Measurements from ENCODE around the gene L3MBTL4. TPM values are rescaled to one million over a fixed set of nuclear protein-coding genes. Genes with fewer than 3 reads are reported as not detected.

The L3MBTL4 gene
- total RNA-seq, 3 donors from 2014 or later: 7.8 to 23.0 (median 19.7) TPM

DNA sequence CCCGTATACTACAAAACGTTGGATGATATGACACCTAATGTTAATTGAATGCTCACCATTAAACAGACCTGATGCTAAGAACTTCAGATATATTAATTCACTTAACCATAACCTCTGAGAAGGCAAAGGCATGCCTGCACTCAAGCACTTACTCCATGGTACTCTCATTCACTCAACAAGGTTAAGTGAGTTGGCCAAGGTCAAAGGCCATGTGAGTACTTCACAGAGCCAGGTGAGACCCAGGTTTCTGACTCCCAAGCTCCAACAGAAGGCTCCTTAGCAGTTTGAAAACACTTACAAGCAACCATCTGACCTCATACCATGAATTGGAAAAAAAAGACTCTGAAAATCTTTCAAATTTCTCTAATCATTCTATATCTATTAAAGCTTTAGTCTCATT is 198.8 kb downstream of the L3MBTL4 start:
- Histone ChIP-seq H3K4me1 (no peaks in the 10 kb centered on the region), H3K9me3 (no peaks in the 10 kb centered on the region), H3K27ac (no peak overlapping the region), H3K27me3 (no peaks in the 10 kb centered on the region), H3K4me3 (no peak overlapping the region), H3K36me3 (no peaks in the 10 kb centered on the region)
- DNase-seq (ENCODE audit: low spot score in 2 of 2): no peak
- intact Hi-C loops (cut with DNase I; ENCODE audit: low total_unique reads): no loop called here
- TF ChIP-seq POLR2AphosphoS5 (IDR thresholded peaks at IDR 0.05) (no peak), POLR2A (IDR thresholded peaks at IDR 0.05) (no peak)
- TF ChIP-seq, protein P1, sequence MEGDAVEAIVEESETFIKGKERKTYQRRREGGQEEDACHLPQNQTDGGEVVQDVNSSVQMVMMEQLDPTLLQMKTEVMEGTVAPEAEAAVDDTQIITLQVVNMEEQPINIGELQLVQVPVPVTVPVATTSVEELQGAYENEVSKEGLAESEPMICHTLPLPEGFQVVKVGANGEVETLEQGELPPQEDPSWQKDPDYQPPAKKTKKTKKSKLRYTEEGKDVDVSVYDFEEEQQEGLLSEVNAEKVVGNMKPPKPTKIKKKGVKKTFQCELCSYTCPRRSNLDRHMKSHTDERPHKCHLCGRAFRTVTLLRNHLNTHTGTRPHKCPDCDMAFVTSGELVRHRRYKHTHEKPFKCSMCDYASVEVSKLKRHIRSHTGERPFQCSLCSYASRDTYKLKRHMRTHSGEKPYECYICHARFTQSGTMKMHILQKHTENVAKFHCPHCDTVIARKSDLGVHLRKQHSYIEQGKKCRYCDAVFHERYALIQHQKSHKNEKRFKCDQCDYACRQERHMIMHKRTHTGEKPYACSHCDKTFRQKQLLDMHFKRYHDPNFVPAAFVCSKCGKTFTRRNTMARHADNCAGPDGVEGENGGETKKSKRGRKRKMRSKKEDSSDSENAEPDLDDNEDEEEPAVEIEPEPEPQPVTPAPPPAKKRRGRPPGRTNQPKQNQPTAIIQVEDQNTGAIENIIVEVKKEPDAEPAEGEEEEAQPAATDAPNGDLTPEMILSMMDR (IDR thresholded peaks at IDR 0.05): no peak

DNA sequence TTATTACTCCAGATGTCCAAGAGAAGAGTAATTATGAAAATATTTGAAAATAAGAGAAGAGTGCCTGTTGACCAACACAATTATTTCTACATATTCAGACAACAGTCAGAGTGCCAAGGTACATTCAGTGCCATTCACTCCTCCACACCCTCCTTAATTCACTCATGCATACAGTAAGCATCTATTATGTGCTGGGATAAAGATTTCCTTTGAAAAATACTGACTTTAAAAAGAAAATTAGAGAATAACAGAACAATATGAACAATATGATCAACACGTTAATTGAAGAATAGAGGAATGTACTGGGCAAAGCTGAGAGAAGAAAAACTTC is 203.6 kb downstream of the L3MBTL4 start:
- Histone ChIP-seq H3K27me3 (no peaks in the 10 kb centered on the region), H3K36me3 (no peaks in the 10 kb centered on the region), H3K4me1 (no peaks in the 10 kb centered on the region), H3K4me3 (no peak overlapping the region), H3K27ac (no peak overlapping the region), H3K9me3 (no peaks in the 10 kb centered on the region)
- TF ChIP-seq POLR2A (IDR thresholded peaks at IDR 0.05): no peak
- no peak for DNase-seq (ENCODE audit: low spot score in 2 of 2)
- intact Hi-C loops (cut with DNase I; ENCODE audit: low total_unique reads): no loop called here

DNA sequence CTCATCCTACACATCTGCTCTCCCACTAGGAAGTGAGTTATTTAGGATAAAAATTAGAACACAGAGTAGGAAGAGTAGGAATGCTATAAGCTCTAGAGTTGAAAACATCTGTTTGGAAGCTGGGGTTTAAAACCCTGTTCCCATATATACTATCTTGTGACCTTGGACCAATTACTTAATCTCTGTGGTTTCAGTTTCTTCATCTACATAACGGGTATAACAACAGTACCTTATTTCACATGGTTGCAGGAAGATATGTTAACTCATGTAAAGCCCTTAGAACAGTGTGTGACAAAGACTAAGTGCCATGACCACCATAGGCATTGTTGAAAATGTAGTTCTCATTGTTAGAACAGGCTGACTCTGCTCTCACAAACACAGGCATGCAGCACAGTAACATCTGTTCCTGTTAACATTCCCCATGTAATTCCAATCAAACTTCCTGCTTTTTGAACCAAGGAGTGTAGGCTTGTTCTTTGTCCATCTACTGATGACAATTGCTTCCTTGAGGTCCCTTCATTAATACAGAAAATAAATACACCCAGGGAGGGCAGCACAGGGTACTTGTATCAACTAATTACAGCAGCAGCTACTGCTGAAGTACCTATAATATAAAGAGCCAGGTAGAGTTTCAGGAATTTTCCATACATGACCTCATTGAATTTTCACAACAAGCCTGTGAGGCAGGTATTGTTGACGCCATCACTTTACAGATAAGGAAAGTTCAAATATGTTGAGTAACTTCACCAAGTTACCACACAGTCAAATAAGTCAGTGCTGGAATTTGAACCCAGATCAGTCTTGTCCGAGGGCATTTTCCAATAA is 204.2 kb downstream of the L3MBTL4 start:
- Histone ChIP-seq H3K4me3 (no peak overlapping the region), H3K27me3 (no peaks in the 10 kb centered on the region), H3K27ac (no peak overlapping the region), H3K4me1 (no peaks in the 10 kb centered on the region), H3K36me3 (no peaks in the 10 kb centered on the region), H3K9me3 (no peaks in the 10 kb centered on the region)
- DNase-seq (ENCODE audit: low spot score in 2 of 2): no peak
- intact Hi-C loops (cut with DNase I; ENCODE audit: low total_unique reads): no loop called here
- TF ChIP-seq, protein P1 (IDR thresholded peaks at IDR 0.05): no peak
- TF ChIP-seq POLR2AphosphoS5 (IDR thresholded peaks at IDR 0.05) (no peak), POLR2A (IDR thresholded peaks at IDR 0.05) (no peak)

DNA sequence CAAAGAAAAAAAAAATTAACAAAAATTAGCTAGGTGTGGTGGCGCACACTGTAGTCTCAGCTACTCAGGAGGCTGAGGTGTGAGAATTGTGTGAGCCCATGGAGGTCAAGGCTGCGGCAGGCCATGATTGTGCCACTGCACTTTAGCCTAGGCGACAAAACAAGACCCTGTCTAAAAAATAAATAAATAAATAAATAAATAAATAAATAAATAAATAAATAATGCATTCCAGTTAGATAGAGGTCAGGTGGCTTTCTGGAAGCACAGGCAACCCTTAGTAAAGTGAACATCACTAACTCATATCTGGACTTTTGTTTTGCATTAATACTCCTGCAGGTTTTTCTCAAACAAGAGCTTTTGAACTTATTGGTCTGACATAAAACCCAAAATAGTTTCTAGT is 206.8 kb downstream of the L3MBTL4 start:
- H3K4me1 ChIP-seq: no peaks in the 10 kb centered on the region
- TF ChIP-seq POLR2AphosphoS5 (IDR thresholded peaks at IDR 0.05): no peak
- no peak for TF ChIP-seq POLR2A (IDR thresholded peaks at IDR 0.05)
- TF ChIP-seq, protein P1 (IDR thresholded peaks at IDR 0.05): no peak
- no peaks in the 10 kb centered on the region for H3K36me3 ChIP-seq
- DNase-seq (ENCODE audit: low spot score in 2 of 2): no peak
- H3K27ac ChIP-seq: no peak overlapping the region
- no peaks in the 10 kb centered on the region for H3K9me3 ChIP-seq
- no peak overlapping the region for H3K4me3 ChIP-seq
- H3K27me3 ChIP-seq: no peaks in the 10 kb centered on the region
- intact Hi-C loops (cut with DNase I; ENCODE audit: low total_unique reads): no loop called here

DNA sequence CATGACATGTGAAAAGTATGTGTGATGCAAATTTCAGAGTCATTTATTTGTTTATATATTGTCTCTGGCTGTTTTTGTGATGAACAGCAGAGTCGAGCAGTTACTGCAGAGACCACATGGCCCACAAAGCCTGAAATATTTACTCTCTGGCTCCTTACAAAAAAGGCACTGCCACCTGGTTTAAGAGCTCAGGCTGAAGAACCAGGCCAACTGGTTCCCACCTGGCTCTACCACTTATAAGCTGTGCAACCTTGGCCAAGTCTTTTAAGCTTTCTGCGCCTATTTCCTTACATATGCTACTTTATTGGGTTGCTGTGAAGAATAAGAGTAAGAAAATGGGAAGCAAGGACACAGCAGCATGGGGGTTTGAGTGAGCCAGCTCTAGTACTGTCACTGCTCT is 207.6 kb downstream of the L3MBTL4 start:
- TF ChIP-seq, protein P1 (IDR thresholded peaks at IDR 0.05): no peak
- TF ChIP-seq POLR2AphosphoS5 (IDR thresholded peaks at IDR 0.05): no peak
- no peak for TF ChIP-seq POLR2A (IDR thresholded peaks at IDR 0.05)
- intact Hi-C loops (cut with DNase I; ENCODE audit: low total_unique reads): no loop called here
- no peaks in the 10 kb centered on the region for H3K4me1 ChIP-seq
- no peaks in the 10 kb centered on the region for H3K9me3 ChIP-seq
- no peak for DNase-seq (ENCODE audit: low spot score in 2 of 2)
- H3K27me3 ChIP-seq: no peaks in the 10 kb centered on the region
- H3K4me3 ChIP-seq: no peak overlapping the region
- no peak overlapping the region for H3K27ac ChIP-seq
- H3K36me3 ChIP-seq: no peaks in the 10 kb centered on the region
